CD4-positive, alpha-beta memory T cell (primary cell): Measurements from ENCODE around the gene HMCN2. TPM values are rescaled to one million over a fixed set of nuclear protein-coding genes. Genes with fewer than 3 reads are reported as not detected.

Source experiments
- CTCF ChIA-PET: fragments of 350-600 bp; sonication (Branson Sonifier 250); formaldehyde crosslinking; loops from one replicate; lab custom pipeline; 2021; ENCODE audit warnings: inconsistent platforms; ENCODE audit not compliant: partially characterized antibody; lab: Charles Lee
- POLR2A ChIA-PET: fragments of 350-600 bp; sonication (Branson Sonifier 250); formaldehyde crosslinking; loops from one replicate; lab custom pipeline; 2021; ENCODE audit not compliant: partially characterized antibody; lab: Charles Lee
- DNase-seq, 5 donors: peaks; one replicate each; pipeline versions ENCODE4 v3.0.0 to v3.0.0-alpha.2; 2020 to 2022; ENCODE audit warnings: mixed read lengths in 1 of 5
- H3K27ac ChIP-seq: one replicate; pipeline ENCODE4 v1.7.0; 2013; ENCODE audit warnings: low read depth, low read length
- H3K27me3 ChIP-seq: 2 replicates; pipeline ENCODE4 v1.7.0; 2013; ENCODE audit warnings: mild to moderate bottlenecking, low read length, moderate library complexity; ENCODE audit not compliant: insufficient read depth
- H3K36me3 ChIP-seq: 2 replicates; pipeline ENCODE4 v1.7.0; 2013; ENCODE audit warnings: mild to moderate bottlenecking, low read length, moderate library complexity; ENCODE audit not compliant: insufficient read depth
- H3K4me1 ChIP-seq: 2 replicates; pipeline ENCODE4 v1.7.0; 2013; ENCODE audit warnings: mild to moderate bottlenecking, low read length, moderate library complexity; ENCODE audit not compliant: insufficient read depth
- H3K4me3 ChIP-seq, 2 donors: one replicate each; pipeline ENCODE4 v1.7.0; 2013; ENCODE audit warnings: low read length in 2 of 2, mild to moderate bottlenecking in 1 of 2
- H3K9me3 ChIP-seq, 2 donors: one replicate each; pipeline ENCODE4 v1.7.0; 2013; ENCODE audit warnings: low read length in 2 of 2, control low read depth in 1 of 2; ENCODE audit not compliant: control insufficient read depth in 1 of 2
- H3K27ac Mint-ChIP-seq, 7 donors: one replicate each; pipeline ENCODE4 v1.8.0; 2020 to 2021; ENCODE audit warnings: mixed read lengths in 7 of 7, mild to moderate bottlenecking in 6 of 7, inconsistent platforms in 3 of 7, moderate library complexity in 3 of 7
- H3K27me3 Mint-ChIP-seq, 2 donors: one replicate each; pipeline ENCODE4 v1.8.0; 2020 to 2021; ENCODE audit warnings: mixed read lengths in 2 of 2
- H3K36me3 Mint-ChIP-seq, 2 donors: one replicate each; pipeline ENCODE4 v1.8.0; 2020 to 2021; ENCODE audit warnings: mixed read lengths in 2 of 2, inconsistent platforms in 1 of 2, mild to moderate bottlenecking in 1 of 2
- H3K4me1 Mint-ChIP-seq, 4 donors: one replicate each; pipeline ENCODE4 v1.8.0; 2020 to 2021; ENCODE audit warnings: mixed read lengths in 4 of 4, mild to moderate bottlenecking in 1 of 4
- H3K4me3 Mint-ChIP-seq, 8 donors: one replicate each; pipeline ENCODE4 v1.8.0; 2020 to 2021; ENCODE audit warnings: mixed read lengths in 8 of 8, mild to moderate bottlenecking in 7 of 8, moderate library complexity in 6 of 8, inconsistent platforms in 3 of 8
- H3K9me3 Mint-ChIP-seq, 8 donors: one replicate each; pipeline ENCODE4 v1.8.0; 2020 to 2021; ENCODE audit warnings: mixed read lengths in 8 of 8, mild to moderate bottlenecking in 5 of 8, inconsistent platforms in 3 of 8, moderate library complexity in 1 of 8
- intact Hi-C: fragments of 100-400 bp; cut with micrococcal nuclease; formaldehyde crosslinking; loops from one replicate; pipeline ENCODE4 v1.15.1; 2023
- polyA plus RNA-seq, 2 donors: library from polyadenylated mRNA; unstranded; fragments of 300-500 nt; fragmentation: Illumina TruSeq; gene quantifications; one replicate each; pipeline ENCODE4 v1.2.3, GENCODE V29; 2021
- total RNA-seq, 2 experiments: library from RNA; stranded (reverse); gene quantifications; one replicate each; pipeline ENCODE4 v1.2.3, GENCODE V29; 2021

Gene HMCN2
- total and polyA plus RNA-seq, 4 experiments from 2014 or later = not detected

GRCh38 chr9:130443840-130444492, 178.4 kb downstream of the HMCN2 start:
- Mint-ChIP-seq H3K4me3 (peak overlapping the region in 5 of 8 donors; percentile 13 to 52 (median 46)), H3K9me3 (peaks cover 2 to 24% (median 16%) of the 10 kb centered on the region in 8 donors), H3K36me3 (peaks cover 0 to 10% of the 10 kb centered on the region in 2 donors), H3K27me3 (peaks cover 25 to 26% of the 10 kb centered on the region in 2 donors), H3K4me1 (peaks cover 0 to 6% (median 2%) of the 10 kb centered on the region in 4 donors), H3K27ac (no peak overlapping the region)
- peaks cover 4% of the 10 kb centered on the region for H3K4me1 ChIP-seq
- DNase-seq = no peak
- no peaks in the 10 kb centered on the region for H3K36me3 ChIP-seq
- intact Hi-C loops = no loop called here
- H3K9me3 ChIP-seq = no peaks in the 10 kb centered on the region
- CTCF ChIA-PET = no interaction called here
- no peak overlapping the region for H3K4me3 ChIP-seq
- POLR2A ChIA-PET = no interaction called here
- H3K27me3 ChIP-seq = peaks cover 6% of the 10 kb centered on the region
- H3K27ac ChIP-seq = no peak overlapping the region

- intact Hi-C loops = no loop called here
- Histone ChIP-seq H3K4me3 (no peak within 1 kb of the TSS), H3K9me3 (no peaks in the 10 kb centered on the region), H3K27me3 (peaks cover 6% of the 10 kb centered on the region), H3K36me3 (no peaks in the 10 kb centered on the region), H3K27ac (no peak within 1 kb of the TSS), H3K4me1 (peaks cover 4% of the 10 kb centered on the region)
- peaks cover 22 to 29% of the 10 kb centered on the region in 2 donors for H3K27me3 Mint-ChIP-seq
- H3K4me1 Mint-ChIP-seq = peaks cover 0 to 6% (median 2%) of the 10 kb centered on the region in 4 donors
- POLR2A ChIA-PET = no interaction called here
- H3K4me3 Mint-ChIP-seq = peak within 1 kb of the TSS in 6 of 8 donors; percentile 34 to 72 (median 45)
- peaks cover under 1 to 21% (median 15%) of the 10 kb centered on the region in 8 donors for H3K9me3 Mint-ChIP-seq
- CTCF ChIA-PET = no interaction called here
- no peak within 1 kb of the TSS for H3K27ac Mint-ChIP-seq
- DNase-seq = peak in 4 of 5 donors; percentile 21 to 24 (median 22)
- H3K36me3 Mint-ChIP-seq = peaks cover 0 to 7% of the 10 kb centered on the region in 2 donors
Observed at GRCh38 chr9:130444565-130445221, 179.1 kb downstream of the HMCN2 start, which contains the start of gene ASS1. Gene ASS1, plus strand, starts transcription at chr9:130444961. Its CDS starts 7,268 bp downstream, at chr9:130452229.

DNA sequence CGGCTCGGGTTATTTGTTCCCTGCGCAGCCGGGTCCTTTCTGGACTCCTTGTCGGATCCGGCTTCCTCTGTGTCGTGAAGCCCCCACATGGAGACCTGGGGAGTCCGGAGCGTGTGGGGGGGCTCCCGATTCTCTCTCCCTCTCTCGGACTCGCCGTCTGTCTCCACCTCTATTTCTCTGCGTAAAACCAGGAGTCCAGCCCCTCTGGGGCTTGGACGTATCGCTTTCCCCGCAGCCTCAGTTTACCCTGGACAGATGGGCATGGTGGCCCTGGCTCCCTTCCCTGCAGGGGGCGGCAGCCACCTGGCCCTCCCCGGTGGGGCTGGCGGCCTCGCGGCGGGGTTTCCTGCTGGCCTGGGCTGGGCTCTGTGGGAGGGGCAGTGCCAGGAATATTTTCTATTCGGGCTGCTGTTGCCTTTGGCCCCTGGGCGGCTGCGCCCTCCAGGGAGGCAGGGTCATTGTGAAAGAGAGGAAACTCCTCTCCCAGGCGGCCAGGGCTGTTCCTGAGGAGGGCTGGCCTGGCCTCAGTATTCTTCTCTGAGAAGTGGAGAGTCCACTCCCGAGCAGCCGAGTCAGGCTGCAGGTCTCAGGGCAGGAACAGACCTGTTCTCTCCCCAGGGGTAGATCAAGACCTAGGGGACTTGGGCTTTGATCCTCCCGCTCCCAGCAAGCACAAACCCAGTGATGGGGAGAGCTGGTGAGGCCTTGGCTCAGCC, 179.9 kb downstream of the HMCN2 start:
- peaks cover 0 to 18% (median 14%) of the 10 kb centered on the region in 8 donors for H3K9me3 Mint-ChIP-seq
- peaks cover 21 to 30% of the 10 kb centered on the region in 2 donors for H3K27me3 Mint-ChIP-seq
- CTCF ChIA-PET = no interaction called here
- no peak overlapping the region for H3K27ac ChIP-seq
- peaks cover 4% of the 10 kb centered on the region for H3K4me1 ChIP-seq
- peak overlapping the region in 5 of 8 donors; percentile 34 to 72 (median 41) for H3K4me3 Mint-ChIP-seq
- POLR2A ChIA-PET = no interaction called here
- H3K27ac Mint-ChIP-seq = no peak overlapping the region
- H3K27me3 ChIP-seq = peaks cover 6% of the 10 kb centered on the region
- H3K4me3 ChIP-seq = no peak overlapping the region
- peaks cover 0 to 6% (median 2%) of the 10 kb centered on the region in 4 donors for H3K4me1 Mint-ChIP-seq
- DNase-seq = no peak
- no peaks in the 10 kb centered on the region for H3K36me3 ChIP-seq
- no peaks in the 10 kb centered on the region for H3K9me3 ChIP-seq
- intact Hi-C loops = no loop called here
- peaks cover 0 to 7% of the 10 kb centered on the region in 2 donors for H3K36me3 Mint-ChIP-seq

GRCh38 chr9:130446101-130446861, 180.7 kb downstream of the HMCN2 start:
- intact Hi-C loops = no loop called here
- Histone ChIP-seq H3K27me3 (peaks cover 6% of the 10 kb centered on the region), H3K4me3 (no peak overlapping the region), H3K9me3 (no peaks in the 10 kb centered on the region), H3K36me3 (no peaks in the 10 kb centered on the region), H3K27ac (no peak overlapping the region), H3K4me1 (peaks cover 4% of the 10 kb centered on the region)
- Mint-ChIP-seq H3K27ac (no peak overlapping the region), H3K4me1 (peaks cover 0 to 6% (median 2%) of the 10 kb centered on the region in 4 donors), H3K4me3 (peak overlapping the region in 7 of 8 donors; percentile 54 to 73 (median 67)), H3K27me3 (peaks cover 21 to 30% of the 10 kb centered on the region in 2 donors), H3K36me3 (peaks cover 0 to 5% of the 10 kb centered on the region in 2 donors), H3K9me3 (peaks cover 0 to 13% (median 8%) of the 10 kb centered on the region in 8 donors)
- ChIA-PET POLR2A (no interaction called here), CTCF (no interaction called here)
- no peak for DNase-seq

DNA sequence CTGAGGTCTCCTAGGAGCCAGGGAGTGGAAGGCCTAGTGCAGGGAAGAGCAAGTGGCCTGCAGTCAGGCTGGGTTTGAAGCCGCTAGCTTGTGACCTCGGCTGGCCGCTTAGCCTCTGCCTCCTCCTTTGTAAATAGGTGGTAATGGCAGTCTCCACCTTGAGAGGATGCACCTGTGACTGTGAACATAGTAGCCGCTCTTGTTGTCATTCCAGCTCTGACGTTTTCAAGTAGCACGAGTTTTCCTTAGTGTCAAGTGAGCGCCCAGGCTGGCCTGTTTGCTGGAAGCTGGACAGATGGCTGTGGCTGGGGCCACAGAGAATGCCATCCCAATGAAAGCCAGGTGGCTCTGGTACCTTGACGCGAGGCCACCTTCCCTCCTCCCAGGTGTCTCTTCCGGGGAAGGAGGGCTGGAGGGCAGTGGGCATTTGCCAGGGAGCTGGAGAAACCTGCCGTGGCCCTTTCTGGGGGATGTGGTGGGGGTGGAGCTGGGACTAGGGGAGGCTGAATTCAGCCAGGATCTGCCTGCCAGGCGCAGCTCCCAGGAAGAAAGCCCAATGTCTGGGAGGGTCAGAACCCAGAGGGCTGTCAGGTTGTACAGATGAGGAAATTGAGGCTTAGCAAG, 181.7 kb downstream of the HMCN2 start:
- Histone ChIP-seq H3K27ac (no peak overlapping the region), H3K27me3 (peaks cover 6% of the 10 kb centered on the region), H3K36me3 (no peaks in the 10 kb centered on the region), H3K4me1 (peaks cover 4% of the 10 kb centered on the region), H3K9me3 (no peaks in the 10 kb centered on the region), H3K4me3 (no peak overlapping the region)
- peaks cover 0 to 6% (median 3%) of the 10 kb centered on the region in 4 donors for H3K4me1 Mint-ChIP-seq
- peaks cover 23 to 28% of the 10 kb centered on the region in 2 donors for H3K27me3 Mint-ChIP-seq
- no peak for DNase-seq
- ChIA-PET POLR2A (no interaction called here), CTCF (interaction anchor here (0.9 kb wide), 1 partner anchor 235 kb away, joined by 3 read pairs; no protein-coding TSS in a partner anchor)
- intact Hi-C loops = no loop called here
- no peak overlapping the region for H3K27ac Mint-ChIP-seq
- H3K4me3 Mint-ChIP-seq = no peak overlapping the region
- H3K36me3 Mint-ChIP-seq = no peaks in the 10 kb centered on the region
- peaks cover 0 to 3% (median 0%) of the 10 kb centered on the region in 8 donors for H3K9me3 Mint-ChIP-seq

GRCh38 chr9:130448035-130448624, 182.6 kb downstream of the HMCN2 start:
- peaks cover 0 to 6% (median 3%) of the 10 kb centered on the region in 4 donors for H3K4me1 Mint-ChIP-seq
- no peak overlapping the region for H3K4me3 Mint-ChIP-seq
- Histone ChIP-seq H3K4me3 (no peak overlapping the region), H3K27ac (no peak overlapping the region), H3K36me3 (no peaks in the 10 kb centered on the region), H3K27me3 (peaks cover 6% of the 10 kb centered on the region), H3K4me1 (peaks cover 4% of the 10 kb centered on the region), H3K9me3 (no peaks in the 10 kb centered on the region)
- POLR2A ChIA-PET = no interaction called here
- H3K9me3 Mint-ChIP-seq = no peaks in the 10 kb centered on the region
- intact Hi-C loops = no loop called here
- no peaks in the 10 kb centered on the region for H3K36me3 Mint-ChIP-seq
- H3K27ac Mint-ChIP-seq = no peak overlapping the region
- no peak for DNase-seq
- CTCF ChIA-PET = interaction anchor here (0.9 kb wide), 1 partner anchor 234 kb away, joined by 3 read pairs; no protein-coding TSS in a partner anchor
- peaks cover 23 to 32% of the 10 kb centered on the region in 2 donors for H3K27me3 Mint-ChIP-seq
